Thyroid gland (tissue), 4 donors: ENCODE data around the gene PLEKHN1. TPM values are rescaled to one million over a fixed set of nuclear protein-coding genes. Genes with fewer than 3 reads are reported as not detected.

Experiments used
- DNase-seq, 2 donors: peaks; one replicate each; pipeline ENCODE4 v3.0.0-alpha.2; 2019
- H3K27ac ChIP-seq, 3 donors: fragments of 200-600 bp; sonication (generic); 1 replicate in 2 of 3; 2 replicates in 1 of 3; pipeline ENCODE4 v1.5.1; 2016 to 2019; ENCODE audit warnings: mild to moderate bottlenecking in 1 of 3, moderate library complexity in 1 of 3
- H3K27me3 ChIP-seq: fragments of 200-600 bp; sonication (generic); one replicate; pipeline ENCODE4 v1.5.1; 2019
- H3K36me3 ChIP-seq, 2 donors: fragments of 200-600 bp; sonication (generic); one replicate each; pipeline ENCODE4 v1.5.1; 2016 to 2019
- H3K4me1 ChIP-seq, 2 donors: fragments of 200-600 bp; sonication (generic); one replicate each; pipeline ENCODE4 v1.5.1; 2017 to 2019
- H3K4me3 ChIP-seq, 3 donors: fragments of 200-600 bp; sonication (generic); replicated peaks in 1 of 3; 1 replicate in 2 of 3; 2 replicates in 1 of 3; pipeline ENCODE4 v1.5.1; 2016; ENCODE audit warnings: mild to moderate bottlenecking in 1 of 3
- H3K9me3 ChIP-seq: fragments of 200-600 bp; sonication (generic); one replicate; pipeline ENCODE4 v1.5.1; 2017
- POLR2A ChIP-seq, 2 donors: fragments of 450-650 bp; IDR thresholded peaks; one replicate each; pipeline ENCODE4 v1.6.1; 2017; ENCODE audit warnings: antibody characterized with exemption in 2 of 2, mild to moderate bottlenecking in 2 of 2, moderate library complexity in 1 of 2
- WGBS, 2 donors: methylation state at CpG; one replicate each; pipeline ENCODE4 v1.1.5; 2017; 5-methylcytosine and 5-hydroxymethylcytosine counted together
- intact Hi-C: fragments of 100-400 bp; cut with DNase I; formaldehyde crosslinking; loops from one replicate; pipeline ENCODE4 v1.15.1; 2023
- total RNA-seq, 4 donors: library from RNA; depleted of rRNA; stranded (reverse); fragments of >200 nt; gene quantifications; one replicate each; pipeline ENCODE4 v1.2.3, GENCODE V29; 2016
- TF ChIP-seq, protein P1 (sequence below), 6 experiments: fragments of 200-600 bp in 3 of 6; fragments of 450-650 bp in 3 of 6; sonication (generic) in 3 of 6; IDR thresholded peaks; one replicate each; pipeline ENCODE4 v1.5.1; 2016 to 2019; ENCODE audit warnings: antibody characterized with exemption in 6 of 6, mild to moderate bottlenecking in 2 of 6, inconsistent platforms in 1 of 6, moderate library complexity in 1 of 6

Gene PLEKHN1
- total RNA-seq, 4 donors from 2014 or later, result 0.25 to 0.27 TPM; not detected in 2

DNA sequence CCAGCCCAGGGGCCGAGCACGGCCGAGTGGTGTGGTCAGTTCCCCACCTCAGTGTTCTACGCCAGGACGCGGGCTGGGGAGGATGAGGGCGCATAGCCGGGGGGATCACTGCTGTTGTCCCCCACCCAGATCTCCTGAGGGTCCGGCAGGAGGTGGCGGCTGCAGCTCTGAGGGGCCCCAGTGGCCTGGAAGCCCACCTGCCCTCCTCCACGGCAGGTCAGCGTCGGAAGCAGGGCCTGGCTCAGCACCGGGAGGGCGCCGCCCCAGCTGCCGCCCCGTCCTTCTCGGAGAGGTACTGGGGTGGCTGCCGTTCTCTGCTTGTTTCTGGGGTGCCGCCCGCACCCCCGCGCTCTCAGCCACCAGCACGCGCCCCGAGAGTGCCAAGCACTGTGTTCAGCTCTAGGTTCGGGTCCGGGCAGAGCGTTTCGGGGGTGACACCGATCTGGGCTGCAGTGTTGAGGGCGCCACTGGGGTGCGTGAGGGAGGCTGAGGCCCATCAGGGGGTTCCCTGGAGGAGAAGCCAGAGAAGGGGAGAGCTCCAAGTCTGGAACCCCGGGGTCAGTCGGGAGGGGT is 25.2 kb upstream of the PLEKHN1 start:
- peak overlapping the region in 1 of 3 donors; percentile 87 for H3K27ac ChIP-seq
- H3K27me3 ChIP-seq, result peaks cover 12% of the 10 kb centered on the region
- H3K36me3 ChIP-seq, result peaks cover 0 to 1% of the 10 kb centered on the region in 2 donors
- WGBS, 2 donors, result 0% methylated on average over 2 of the region's 36 CpGs; no CpG with 5 or more reads in 1 of the 2 donors
- H3K4me3 ChIP-seq, result peak overlapping the region in 1 of 3 donors; percentile 35
- H3K4me1 ChIP-seq, result peaks cover 13 to 50% of the 10 kb centered on the region in 2 donors
- no peaks in the 10 kb centered on the region for H3K9me3 ChIP-seq
- intact Hi-C loops, result no loop called here
- TF ChIP-seq, protein P1, sequence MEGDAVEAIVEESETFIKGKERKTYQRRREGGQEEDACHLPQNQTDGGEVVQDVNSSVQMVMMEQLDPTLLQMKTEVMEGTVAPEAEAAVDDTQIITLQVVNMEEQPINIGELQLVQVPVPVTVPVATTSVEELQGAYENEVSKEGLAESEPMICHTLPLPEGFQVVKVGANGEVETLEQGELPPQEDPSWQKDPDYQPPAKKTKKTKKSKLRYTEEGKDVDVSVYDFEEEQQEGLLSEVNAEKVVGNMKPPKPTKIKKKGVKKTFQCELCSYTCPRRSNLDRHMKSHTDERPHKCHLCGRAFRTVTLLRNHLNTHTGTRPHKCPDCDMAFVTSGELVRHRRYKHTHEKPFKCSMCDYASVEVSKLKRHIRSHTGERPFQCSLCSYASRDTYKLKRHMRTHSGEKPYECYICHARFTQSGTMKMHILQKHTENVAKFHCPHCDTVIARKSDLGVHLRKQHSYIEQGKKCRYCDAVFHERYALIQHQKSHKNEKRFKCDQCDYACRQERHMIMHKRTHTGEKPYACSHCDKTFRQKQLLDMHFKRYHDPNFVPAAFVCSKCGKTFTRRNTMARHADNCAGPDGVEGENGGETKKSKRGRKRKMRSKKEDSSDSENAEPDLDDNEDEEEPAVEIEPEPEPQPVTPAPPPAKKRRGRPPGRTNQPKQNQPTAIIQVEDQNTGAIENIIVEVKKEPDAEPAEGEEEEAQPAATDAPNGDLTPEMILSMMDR (IDR thresholded peaks at IDR 0.05), result no peak
- no peak for TF ChIP-seq POLR2A (IDR thresholded peaks at IDR 0.05)
- no peak for DNase-seq

DNA sequence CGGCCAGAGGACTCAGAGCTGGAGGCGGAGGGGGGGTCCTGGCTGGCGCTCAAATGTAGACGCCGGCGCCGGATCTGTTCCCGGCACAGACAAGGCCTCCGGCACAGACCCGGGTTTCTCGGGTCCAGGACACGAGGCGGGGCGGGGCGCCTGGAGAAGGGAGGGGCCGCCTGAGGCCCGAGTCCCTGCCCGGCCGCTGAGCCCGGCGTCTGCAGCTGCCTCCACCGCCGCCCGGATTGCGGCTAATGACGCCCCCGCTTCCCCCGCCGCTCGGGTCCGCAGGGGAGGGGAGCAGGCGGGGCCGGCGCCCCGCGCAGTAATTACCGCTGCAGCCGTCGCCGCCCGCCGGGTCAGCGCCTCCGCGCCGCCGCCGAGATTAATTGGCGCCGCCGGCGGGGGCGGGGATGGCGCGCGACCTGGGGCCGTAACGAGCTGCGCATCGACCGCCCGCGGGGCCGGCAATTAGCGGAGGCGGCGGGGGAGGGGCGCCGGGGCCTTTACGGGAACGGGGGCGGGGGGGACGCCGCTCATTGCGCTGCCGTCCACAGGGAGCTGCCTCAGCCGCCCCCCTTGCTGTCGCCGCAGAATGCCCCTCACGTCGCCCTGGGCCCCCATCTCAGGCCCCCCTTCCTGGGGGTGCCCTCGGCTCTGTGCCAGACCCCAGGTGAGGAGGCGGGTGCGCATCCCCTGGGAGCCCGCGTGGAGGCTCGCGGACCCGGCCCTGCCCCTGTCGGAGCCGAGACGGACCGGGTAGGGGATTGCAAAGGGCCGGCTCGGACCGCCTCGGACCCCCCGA is 24.5 kb upstream of the PLEKHN1 start:
- DNase-seq, result peak in 1 of 2 donors; percentile 47
- intact Hi-C loops, result no loop called here
- peak overlapping the region in 1 of 3 donors; percentile 87 for H3K27ac ChIP-seq
- peak overlapping the region in 1 of 3 donors; percentile 35 for H3K4me3 ChIP-seq
- no peaks in the 10 kb centered on the region for H3K9me3 ChIP-seq
- H3K27me3 ChIP-seq, result peaks cover 12% of the 10 kb centered on the region
- peaks cover 13 to 47% of the 10 kb centered on the region in 2 donors for H3K4me1 ChIP-seq
- TF ChIP-seq, protein P1 (IDR thresholded peaks at IDR 0.05), result no peak
- TF ChIP-seq POLR2A (IDR thresholded peaks at IDR 0.05), result no peak
- 0% methylated on average over 1 of the region's 98 CpGs; no CpG with 5 or more reads in 1 of the 2 donors for WGBS, 2 donors
- H3K36me3 ChIP-seq, result peaks cover 0 to 5% of the 10 kb centered on the region in 2 donors

DNA sequence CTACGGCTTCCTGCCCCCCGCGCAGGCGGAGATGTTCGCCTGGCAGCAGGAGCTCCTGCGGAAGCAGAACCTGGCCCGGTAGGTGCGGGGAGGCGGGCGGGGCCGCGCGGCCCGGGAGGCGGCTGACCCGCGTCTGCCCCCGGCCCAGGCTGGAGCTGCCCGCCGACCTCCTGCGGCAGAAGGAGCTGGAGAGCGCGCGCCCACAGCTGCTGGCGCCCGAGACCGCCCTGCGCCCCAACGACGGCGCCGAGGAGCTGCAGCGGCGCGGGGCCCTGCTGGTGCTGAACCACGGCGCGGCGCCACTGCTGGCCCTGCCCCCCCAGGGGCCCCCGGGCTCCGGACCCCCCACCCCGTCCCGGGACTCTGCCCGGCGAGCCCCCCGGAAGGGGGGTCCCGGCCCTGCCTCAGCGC is 23.9 kb upstream of the PLEKHN1 start:
- H3K27ac ChIP-seq, result peak overlapping the region in 1 of 3 donors; percentile 87

DNA sequence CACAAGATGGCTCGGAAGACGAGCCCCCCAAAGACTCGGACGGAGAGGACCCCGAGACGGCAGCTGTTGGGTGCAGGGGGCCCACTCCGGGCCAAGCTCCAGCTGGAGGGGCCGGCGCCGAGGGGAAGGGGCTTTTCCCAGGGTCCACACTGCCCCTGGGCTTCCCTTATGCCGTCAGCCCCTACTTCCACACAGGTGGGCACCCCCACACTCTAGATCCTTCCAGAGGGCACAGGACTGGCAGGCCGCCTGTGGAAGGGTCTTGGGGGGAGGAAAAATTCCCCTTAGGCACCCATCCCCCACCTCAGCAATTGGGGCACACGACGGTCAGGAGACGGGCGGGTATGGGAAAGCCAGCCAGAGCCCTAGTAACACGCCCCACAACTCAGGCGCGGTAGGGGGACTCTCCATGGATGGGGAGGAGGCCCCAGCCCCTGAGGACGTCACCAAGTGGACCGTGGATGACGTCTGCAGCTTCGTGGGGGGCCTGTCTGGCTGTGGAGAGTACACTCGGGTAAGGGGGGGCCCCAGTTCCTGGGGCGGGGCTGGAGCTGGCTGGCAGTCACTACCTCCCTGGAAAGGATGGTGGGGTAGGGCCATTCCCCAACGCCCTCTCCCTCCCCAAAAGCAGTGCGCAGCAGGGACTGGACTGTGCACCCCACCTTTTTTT is 23.3 kb upstream of the PLEKHN1 start:
- 4 to 23% methylated on average over 3 to 17 of the region's 27 CpGs for WGBS, 2 donors
- Histone ChIP-seq H3K4me1 (peaks cover 13 to 47% of the 10 kb centered on the region in 2 donors), H3K4me3 (peak overlapping the region in 1 of 3 donors; percentile 35), H3K27me3 (peaks cover 12% of the 10 kb centered on the region), H3K27ac (peak overlapping the region in 1 of 3 donors; percentile 87), H3K9me3 (no peaks in the 10 kb centered on the region), H3K36me3 (peaks cover 3 to 17% of the 10 kb centered on the region in 2 donors)
- TF ChIP-seq, protein P1 (IDR thresholded peaks at IDR 0.05), result no peak
- TF ChIP-seq POLR2A (IDR thresholded peaks at IDR 0.05), result no peak
- intact Hi-C loops, result no loop called here
- no peak for DNase-seq

More for the DNA sequence above, 23.9 kb upstream of the PLEKHN1 start:
- H3K4me3 ChIP-seq, result peak overlapping the region in 1 of 3 donors; percentile 35
- peaks cover 0 to 11% of the 10 kb centered on the region in 2 donors for H3K36me3 ChIP-seq
- no peak for DNase-seq
- TF ChIP-seq POLR2A (IDR thresholded peaks at IDR 0.05), result no peak
- TF ChIP-seq, protein P1 (IDR thresholded peaks at IDR 0.05), result no peak
- intact Hi-C loops, result no loop called here
- peaks cover 12% of the 10 kb centered on the region for H3K27me3 ChIP-seq
- H3K9me3 ChIP-seq, result no peaks in the 10 kb centered on the region
- 5% methylated on average over 4 of the region's 48 CpGs; no CpG with 5 or more reads in 1 of the 2 donors for WGBS, 2 donors
- peaks cover 13 to 47% of the 10 kb centered on the region in 2 donors for H3K4me1 ChIP-seq
